HG03521 (cell line): Measurements from ENCODE around the gene RASL11B.

ENCODE experiments used
- ATAC-seq: cut with Tn5 transposase; IDR thresholded peaks from one replicate; pipeline ENCODE4 v1.9.1; 2021; ENCODE audit warnings: mild to moderate bottlenecking, moderate library complexity; ENCODE audit not compliant: unreplicated experiment

Gene RASL11B

DNA sequence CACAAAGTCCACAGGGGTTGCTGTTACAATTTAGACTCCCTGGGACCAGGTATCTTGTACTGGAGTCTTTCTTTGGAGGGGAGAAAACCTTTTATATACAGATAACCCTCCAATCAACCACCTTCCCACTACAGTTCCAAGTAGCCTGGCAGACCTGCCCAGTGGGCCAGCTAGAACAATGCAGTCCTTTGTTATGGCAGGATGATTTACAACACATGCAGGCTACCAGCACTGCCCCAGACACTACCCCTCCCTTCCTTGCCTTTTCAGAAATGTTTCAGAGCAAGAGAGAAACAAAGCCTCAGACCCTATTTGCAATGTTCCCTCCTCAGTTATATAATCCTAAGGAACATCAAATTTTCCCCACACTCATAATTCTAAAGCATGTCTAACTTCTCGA lies 11.1 kb downstream of the RASL11B start:
- ATAC-seq: no peak

DNA sequence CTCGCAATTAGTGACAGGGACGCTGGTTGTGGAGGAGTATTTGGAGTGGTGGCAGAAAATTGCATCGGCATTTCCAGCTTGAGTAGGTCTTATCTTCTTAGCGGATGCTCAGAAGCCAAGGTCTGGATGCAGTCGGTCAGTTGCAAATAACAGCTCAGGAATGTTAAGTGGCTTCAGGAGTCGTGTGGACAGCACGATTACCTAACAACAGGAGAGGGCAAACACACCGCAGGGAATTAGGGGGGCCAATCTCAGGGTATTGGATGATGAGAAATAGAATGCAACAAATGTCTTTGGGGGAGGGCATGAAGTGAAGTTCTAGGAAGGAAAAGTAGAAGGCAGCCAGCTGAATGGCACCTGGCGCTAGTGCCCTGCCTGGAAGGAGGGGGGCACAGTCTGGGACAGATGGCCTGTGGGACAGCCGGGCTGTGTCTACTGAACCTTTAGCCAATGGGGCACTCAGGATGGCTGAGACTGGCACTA lies 11.8 kb downstream of the RASL11B start:
- ATAC-seq: no peak

DNA sequence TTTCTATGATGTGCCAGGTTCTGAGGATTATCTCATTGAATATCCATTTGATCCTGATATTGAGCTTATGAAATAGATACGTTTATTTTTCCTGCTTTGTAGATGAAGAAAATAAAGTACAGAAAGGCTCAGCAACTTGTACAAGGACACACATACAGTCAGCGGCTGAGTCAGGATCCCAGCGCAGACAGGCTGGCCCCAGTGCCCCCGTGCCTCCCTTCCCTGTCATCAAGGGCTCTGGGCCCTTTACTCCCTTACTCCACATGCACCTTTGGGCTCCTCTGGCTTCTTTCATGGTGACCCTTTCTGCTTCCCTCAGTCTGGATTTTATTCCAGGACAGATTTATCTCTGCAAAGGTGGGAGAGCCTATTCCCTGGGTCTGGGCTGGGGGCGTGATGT lies 12.8 kb downstream of the RASL11B start:
- ATAC-seq: no peak

DNA sequence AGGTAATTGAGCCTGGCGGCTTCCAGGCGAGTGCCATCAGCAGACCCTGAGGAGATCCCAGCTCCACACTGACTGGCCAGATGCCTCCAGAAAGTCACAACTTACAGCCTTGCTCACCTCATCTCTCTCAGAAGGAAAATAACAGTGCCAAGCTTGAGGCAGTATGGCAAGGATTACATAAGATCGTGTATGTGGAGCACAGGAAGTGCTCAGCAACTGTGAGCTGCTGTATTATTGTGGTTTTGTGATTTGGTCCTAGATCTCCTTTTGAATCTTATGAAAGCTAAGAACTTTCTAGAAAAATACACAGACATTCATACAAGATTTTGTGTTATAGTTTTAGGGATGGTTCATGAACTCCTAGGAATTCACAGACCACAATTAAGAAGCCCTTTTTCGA lies 14.0 kb downstream of the RASL11B start:
- no peak for ATAC-seq

DNA sequence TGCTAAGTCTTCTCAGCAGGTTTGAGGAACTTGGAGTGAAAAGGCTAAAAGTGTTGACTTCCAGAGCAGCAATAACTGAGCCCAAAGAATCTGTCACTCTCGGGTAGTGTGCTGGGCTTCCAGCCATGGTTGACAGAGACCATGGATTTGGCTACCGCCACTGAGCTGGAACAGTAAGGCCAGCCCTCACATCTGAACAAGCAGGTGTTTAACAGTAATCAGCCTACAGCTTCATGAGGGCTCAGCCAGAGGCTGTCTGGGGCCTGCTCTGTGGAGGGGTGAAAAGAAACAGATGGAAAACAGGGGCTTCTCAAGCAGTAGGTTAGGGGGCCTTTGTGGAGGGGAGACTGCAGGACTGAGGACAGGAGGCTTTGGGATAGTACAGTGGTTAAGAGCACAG lies 14.9 kb downstream of the RASL11B start:
- no peak for ATAC-seq

DNA sequence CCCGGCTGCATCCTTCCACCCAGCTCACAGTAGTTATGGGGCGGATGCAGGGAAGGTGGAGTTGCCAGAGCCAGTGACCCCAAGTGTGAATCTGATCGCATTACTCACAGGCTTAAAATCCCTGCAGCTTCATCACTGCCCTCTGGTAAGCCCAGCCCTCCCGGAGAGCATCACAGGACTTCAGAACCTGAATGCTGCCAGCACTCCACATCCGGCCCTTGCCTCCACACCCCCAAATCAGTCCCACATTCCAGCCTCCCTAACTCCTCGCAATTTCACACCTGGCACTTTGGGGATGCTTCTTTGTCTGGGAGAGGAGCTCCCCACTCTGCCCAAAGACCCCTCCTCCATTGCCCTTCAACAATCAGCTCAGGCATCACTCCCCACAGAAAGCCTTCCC lies 15.6 kb downstream of the RASL11B start:
- no peak for ATAC-seq

DNA sequence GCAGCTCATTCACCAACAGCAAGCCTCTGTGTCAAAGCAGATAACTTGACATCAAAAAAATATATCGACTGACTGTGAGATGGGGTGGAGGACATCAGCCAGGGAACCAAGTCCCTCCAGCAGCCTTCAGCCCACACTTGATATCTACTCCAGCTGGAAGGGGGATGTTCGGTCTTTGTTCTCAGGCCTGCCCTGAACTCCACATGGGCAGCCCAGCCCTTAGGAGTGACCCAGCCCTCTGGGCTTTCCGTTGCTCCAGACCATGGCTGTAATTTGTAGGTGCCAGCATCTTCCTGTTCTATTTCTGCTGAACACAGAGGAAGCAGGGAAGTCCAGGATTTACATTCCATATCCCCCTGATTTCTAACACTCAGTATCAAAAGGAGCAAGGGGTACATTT lies 17.4 kb downstream of the RASL11B start:
- ATAC-seq: no peak

DNA sequence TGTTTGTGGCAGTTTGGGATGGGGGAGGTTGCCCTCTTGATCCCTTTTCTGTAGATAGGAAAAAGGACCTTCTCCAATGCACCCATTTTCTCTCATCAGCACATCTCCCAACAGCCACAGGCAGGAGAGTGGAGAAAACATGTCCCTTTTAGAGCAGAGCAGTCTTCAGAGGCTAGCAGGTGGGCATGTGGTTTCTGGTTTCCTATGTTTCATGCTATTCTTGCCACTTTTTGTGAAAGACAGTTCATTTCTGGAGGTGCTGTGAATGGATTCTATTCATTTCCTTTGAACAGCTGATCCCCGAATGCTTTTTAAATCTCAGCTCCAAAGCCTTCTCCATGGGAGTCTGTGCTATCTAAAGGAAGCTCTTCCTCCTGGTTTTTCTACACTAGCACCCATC lies 18.9 kb downstream of the RASL11B start:
- no peak for ATAC-seq

DNA sequence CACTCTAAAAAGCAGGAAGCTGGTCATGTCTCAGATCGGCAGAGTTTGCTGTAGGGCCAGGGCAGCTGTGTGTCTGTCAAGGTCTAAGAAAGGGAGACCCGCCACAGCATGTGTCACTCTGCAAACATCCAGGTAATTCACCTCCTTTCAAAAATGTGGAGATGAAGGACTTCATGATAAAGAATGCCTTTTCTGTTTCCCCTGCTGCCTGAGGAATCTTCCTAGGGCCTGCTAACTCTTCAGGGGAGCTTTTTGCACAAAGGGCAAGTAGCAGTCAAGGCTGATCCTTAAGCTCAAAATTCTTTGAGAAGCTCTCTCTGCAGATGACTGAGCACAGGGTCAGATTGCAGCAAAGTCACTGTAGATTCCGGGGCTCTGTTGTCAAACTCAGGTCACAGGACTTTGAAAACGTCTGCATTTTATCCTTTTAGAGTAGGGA lies 21.1 kb downstream of the RASL11B start:
- ATAC-seq: no peak

DNA sequence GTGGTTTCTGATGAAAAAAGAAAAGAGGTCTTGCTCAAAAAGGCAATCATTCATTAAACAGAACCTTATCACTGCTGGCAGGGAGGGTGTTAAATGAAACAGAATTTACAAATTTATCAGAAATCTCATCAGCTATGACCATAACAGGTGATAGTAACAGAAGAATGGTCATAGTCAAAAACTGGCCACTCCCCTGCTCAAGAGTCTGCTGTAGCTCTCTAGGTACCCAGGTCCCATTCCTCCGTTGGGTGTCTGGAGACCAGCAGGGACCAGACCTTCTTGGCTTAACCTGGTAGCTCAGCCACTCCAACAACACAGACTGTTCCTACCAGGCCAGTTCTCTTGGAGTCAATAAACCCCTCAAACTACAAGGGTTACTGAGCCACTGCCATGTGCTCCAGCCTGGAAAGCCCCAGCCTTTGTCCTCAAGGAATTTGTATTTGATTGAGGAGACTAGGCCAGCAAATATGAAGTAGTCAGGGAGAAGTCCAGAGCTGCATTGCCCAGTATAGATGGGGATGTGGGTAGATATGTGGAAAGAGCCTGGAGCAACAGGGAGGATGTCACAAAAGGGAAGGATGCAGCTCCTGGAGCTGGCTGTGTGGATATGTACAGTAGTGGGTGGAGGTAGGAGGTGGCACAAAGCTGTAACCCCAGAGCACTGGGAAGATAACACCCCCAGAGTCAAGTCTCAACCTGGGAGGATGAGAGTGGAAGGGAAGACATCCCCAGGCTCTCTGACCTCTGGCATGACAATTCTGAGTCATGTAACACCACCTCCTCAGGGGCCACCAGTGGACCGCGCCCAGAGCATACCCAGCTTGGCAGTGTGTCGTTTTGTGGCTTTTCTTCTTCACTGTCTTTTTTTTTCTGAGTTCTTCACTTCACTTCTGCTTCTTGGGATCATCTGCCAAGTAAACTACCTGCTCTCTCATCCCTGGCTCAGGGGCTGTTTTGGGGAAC lies 21.9 kb downstream of the RASL11B start:
- ATAC-seq: no peak

DNA sequence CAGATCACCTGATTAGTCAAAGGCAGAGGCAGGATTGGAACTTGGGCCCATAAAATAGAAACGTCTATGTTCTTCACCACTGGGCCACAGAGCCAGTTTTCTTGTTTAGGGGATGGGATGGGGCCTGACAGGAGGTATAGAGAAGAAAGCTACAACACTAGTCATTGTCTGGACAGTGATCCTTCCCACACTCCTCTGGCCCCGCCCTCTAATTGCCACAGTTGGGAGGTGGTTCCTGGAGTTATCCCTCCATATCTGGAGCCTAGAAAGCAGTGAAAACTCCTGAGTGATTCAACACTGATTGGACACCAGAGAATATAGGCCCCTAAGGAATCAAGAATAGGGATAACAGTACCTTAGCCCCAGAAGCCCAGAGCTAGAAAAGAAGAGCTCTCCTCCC lies 22.9 kb downstream of the RASL11B start:
- no peak for ATAC-seq

DNA sequence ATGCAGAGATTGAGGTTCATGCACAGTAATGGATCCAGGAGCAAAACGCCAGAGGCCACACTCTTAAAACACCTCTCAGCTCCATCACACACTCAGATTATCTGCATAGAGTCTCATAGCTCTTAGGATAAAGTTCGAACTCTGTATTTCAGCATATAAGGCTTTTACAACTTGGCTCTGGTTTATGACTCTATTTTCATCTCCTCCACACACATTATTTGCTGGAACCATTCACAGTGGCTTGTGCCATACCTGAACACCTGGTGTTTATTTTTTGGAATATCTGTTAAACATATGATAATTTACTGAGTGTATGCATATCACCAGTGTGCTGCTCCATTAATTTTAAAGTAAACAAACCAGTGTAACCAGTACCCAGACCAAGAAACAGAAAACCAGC lies 27.2 kb downstream of the RASL11B start:
- ATAC-seq: no peak

DNA sequence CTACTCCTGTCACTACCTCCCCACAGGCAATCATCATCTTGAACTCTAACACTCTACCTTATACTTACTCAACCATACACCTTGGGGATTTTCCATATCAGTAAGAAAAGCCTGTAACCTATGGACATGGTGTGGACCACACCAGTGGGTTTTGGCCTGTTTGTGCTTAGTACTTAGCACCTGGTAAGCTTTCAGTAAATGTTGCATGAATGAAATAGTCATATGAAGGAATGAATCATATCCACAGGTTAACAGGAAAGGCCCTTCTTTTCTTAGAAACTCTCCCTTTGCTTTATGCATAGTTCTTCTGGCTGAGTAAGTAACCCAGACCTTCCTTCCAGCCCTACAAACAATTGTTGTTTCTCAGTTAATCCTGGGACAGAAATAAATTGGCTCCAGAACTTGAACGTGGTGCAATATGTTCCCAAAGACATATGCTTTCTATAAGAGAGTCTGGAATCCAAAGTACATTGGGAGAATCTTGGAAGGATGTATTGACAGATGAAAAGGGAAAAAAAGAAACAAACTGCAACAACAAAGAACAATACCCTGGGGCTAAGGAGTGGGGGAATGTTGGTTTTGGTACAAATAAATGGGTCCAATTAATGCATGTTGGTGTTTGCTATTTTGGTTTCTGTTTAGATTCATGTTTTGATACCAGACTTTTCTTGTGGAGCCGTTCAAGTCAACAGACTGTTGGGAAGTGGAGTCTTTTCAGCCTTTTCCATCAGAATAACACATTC lies 27.8 kb downstream of the RASL11B start:
- ATAC-seq: no peak

DNA sequence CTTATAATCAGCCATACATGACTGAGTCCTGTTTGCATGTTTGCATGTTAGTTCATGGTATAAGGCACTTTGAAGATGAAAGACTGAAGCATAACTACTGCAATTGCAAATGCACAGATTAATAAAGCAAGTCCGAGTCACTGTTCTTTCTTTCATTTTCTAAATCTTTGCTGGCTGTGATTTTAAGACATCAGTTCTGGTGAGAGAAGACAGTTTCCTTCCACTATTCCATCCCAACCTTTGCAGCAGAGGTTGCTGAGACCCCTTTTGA lies 28.3 kb downstream of the RASL11B start:
- no peak for ATAC-seq

DNA sequence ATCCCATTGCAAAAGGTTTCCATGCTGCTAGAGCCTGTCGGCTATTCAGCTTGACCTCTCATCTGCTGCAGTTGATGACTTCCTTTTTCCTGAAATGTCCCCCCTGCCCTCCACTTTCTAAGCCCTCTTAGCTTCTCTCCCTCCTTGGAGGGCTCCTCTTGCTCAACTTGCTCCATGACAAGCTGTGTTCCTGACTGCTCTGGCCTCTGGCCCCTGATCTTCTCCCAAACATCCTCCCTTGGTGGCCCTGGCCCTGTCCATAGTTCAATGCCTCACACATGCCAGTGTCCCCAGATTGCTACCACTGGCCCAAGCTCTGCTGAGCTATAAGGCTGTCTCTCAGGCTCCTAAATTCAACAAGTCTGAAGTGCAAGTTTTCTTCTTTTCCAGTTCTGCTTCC lies 29.6 kb downstream of the RASL11B start:
- no peak for ATAC-seq

DNA sequence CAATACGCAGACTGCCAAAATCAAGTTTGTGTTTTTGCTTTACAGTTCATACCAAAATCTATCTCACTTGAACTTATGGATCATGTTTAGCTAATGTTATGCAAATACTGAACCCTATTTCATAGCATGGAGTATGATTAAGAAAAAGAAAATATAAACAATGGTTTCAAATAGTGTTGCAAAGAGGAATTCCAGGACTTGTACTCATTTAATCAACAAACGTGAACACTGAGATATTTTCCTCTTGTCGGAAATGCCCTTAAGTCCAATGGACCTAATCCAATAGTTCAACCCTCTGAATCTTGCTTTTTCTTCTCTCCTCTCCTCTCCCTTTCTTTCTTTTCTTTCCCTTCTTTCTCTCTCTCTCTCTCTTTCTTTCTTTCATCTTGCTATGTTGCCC lies 30.8 kb downstream of the RASL11B start:
- ATAC-seq: no peak

DNA sequence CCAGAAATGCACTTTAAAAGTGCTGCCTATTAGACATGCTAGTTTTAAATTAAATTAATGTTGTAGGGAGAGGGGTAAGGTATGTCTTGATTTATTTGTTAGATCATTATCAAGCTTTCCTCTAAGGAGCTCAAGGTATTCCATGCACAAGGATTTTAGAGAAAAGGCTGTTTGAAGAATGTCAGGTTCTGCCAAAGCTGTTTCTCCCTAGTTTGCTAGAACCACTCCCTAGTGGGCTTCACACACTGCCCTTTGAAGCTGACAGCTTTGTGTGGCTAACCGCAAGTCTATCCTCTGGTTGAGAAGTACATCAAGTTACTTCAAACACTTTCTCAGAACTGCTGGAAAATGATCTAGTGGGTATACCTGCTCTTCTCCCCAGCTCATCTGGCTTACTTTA lies 32.3 kb downstream of the RASL11B start:
- ATAC-seq: no peak

DNA sequence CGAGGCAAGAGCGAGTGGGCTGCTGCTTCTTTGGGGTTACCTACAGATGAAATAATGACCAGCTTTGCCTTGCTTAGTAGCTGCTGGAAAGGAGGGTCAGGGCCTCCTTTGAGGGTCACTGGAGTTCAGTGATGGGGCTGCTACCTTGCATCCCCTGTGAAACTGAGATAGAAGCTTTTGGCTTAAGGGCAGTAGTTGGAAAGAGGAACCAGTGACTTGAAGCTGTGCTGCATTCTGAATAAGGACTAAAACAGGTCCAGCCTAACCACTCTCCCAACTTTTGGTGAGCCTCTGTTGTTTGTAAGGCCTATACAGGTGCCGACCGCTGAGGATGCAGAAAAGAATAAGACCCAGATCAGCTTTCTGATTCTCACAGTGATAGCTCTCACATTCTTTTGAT lies 41.2 kb downstream of the RASL11B start:
- ATAC-seq: no peak

DNA sequence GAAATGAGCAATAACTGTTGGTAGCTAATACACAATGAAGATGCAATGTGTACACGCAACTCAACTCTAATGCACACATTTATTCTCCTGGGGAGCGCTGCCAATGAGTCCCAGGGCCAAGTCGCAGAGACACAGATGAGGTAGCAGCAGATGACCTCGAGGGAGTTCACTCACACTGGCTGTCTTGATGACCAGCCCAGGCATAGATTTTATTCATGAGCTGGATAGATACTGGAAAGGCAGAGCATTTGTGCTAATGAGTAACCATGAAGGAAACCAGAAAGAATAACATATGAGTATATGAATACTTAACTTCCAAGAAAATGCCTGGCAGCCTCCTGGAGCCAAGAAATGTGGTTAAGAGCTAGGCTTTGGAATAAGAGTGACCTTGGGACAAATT lies 42.3 kb downstream of the RASL11B start:
- ATAC-seq: no peak

DNA sequence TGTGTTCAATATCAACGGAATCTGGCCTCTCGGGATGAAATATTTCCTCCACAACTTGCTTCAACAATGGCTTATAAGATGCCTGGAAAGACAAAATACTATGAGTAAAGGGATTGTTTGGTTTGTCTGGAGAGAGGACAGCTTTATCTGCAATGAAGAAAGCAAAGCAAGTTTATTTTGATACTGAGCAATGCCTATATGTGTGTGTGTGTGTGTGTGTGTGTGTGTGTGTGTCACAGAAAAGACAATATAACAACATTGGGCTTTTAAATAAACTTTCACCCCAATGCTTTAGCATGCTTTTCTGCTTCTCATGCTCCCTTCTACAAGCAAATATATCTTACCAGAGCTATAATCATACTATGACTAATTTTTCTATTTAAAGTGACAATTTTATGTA lies 45.4 kb downstream of the RASL11B start:
- no peak for ATAC-seq

DNA sequence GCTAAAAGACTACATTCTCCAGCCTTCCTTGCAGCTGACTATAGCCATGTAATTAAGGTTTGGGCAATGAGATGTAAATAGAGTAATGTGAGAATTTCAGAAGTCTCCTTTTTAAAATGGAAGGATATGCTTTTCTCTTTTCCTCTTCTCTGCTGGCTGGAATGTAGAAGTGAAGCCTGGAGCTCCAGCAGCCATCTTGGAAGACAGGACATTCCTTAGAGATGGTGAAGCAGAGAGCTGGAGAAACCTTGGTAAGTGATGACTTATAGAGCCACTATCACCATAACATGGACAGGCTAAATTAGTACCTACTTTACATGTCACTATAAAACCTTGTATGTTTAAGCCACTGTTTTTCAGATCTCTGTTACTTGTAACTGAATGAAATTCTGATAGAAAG lies 48.0 kb downstream of the RASL11B start:
- ATAC-seq: no peak

DNA sequence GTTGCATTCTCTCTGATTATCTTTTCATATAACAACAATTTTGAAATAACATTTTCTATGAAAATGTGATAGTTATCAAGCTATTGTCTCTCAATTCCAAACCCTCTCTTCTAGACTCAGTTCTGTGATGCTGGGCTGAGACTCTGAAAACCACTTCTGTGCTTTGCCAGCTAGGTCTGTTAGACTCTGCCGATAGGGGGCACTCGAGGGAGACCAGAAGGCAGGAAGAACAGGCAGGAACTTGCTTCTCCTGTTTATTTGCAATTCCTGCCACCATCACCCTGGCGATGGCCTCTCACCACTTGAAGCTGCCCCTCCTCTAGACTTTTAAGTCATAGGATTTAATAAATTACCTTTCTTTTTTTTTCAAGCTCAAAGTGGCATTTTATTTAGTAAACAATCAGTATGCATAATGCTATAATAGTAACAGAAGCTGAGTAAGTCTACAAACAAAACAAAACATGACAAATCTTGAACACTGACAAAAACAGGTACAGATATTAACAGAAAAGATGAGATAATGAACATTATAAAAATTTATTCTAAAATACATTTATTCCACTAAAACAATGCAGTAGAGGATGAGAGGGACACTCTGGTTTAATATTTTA lies 49.7 kb downstream of the RASL11B start:
- peak; percentile 67 for ATAC-seq
